GM18861 (cell line): ENCODE data around the gene MREG.
"Not testable (repeated sequence)": the region's sequence is repeated elsewhere in the genome, so short reads cannot be mapped to it uniquely, and the experiment has no call there.

Experiments used
- ATAC-seq: cut with Tn5 transposase; IDR thresholded peaks from one replicate; pipeline ENCODE4 v1.9.1; 2021; ENCODE audit not compliant: unreplicated experiment

MREG gene

GRCh38 chr2:215994911-215995310 is 18.4 kb downstream of the MREG start:
- ATAC-seq, result no peak

- not testable (repeated sequence) for ATAC-seq
Observed at GRCh38 chr2:215988556-215989207, 24.7 kb downstream of the MREG start.

GRCh38 chr2:215985257-215985656 is 28.1 kb downstream of the MREG start:
- ATAC-seq, result no peak

GRCh38 chr2:215984661-215985060 is 28.7 kb downstream of the MREG start:
- ATAC-seq, result no peak

- peak; percentile 71 for ATAC-seq
Observed at GRCh38 chr2:215983581-215984351, 29.6 kb downstream of the MREG start.

GRCh38 chr2:215982465-215982875 is 30.9 kb downstream of the MREG start:
- ATAC-seq, result no peak

- no peak for ATAC-seq
Observed at GRCh38 chr2:215981115-215981514, 32.2 kb downstream of the MREG start.

GRCh38 chr2:215979620-215980019 is 33.7 kb downstream of the MREG start:
- ATAC-seq, result peak; percentile 67

- no peak for ATAC-seq
Observed at GRCh38 chr2:215974700-215975429, 38.5 kb downstream of the MREG start.

- no peak for ATAC-seq
Observed at GRCh38 chr2:215973954-215974699, 39.2 kb downstream of the MREG start.

GRCh38 chr2:215973145-215973792 is 40.1 kb downstream of the MREG start:
- no peak for ATAC-seq

- no peak for ATAC-seq
Observed at GRCh38 chr2:215971671-215972070, 41.7 kb downstream of the MREG start.

- ATAC-seq, result not testable (repeated sequence)
Observed at GRCh38 chr2:215970894-215971293, 42.5 kb downstream of the MREG start.

GRCh38 chr2:215970425-215970824 is 42.9 kb downstream of the MREG start:
- ATAC-seq, result no peak

- no peak for ATAC-seq
Observed at GRCh38 chr2:215969131-215969841, 44.1 kb downstream of the MREG start.

GRCh38 chr2:215968499-215968898 is 44.9 kb downstream of the MREG start:
- no peak for ATAC-seq

- ATAC-seq, result no peak
Observed at GRCh38 chr2:215967590-215968378, 45.6 kb downstream of the MREG start.

GRCh38 chr2:215966951-215967350 is 46.4 kb downstream of the MREG start:
- no peak for ATAC-seq

GRCh38 chr2:215966274-215966673 is 47.1 kb downstream of the MREG start:
- ATAC-seq, result no peak
